ENCODE data around the gene DAND5. TPM values are rescaled to one million over a fixed set of nuclear protein-coding genes. Genes with fewer than 3 reads are reported as not detected.

DAND5 gene
- total RNA-seq, 2 donors from 2014 or later: 2.9 to 10.7 TPM

DNA sequence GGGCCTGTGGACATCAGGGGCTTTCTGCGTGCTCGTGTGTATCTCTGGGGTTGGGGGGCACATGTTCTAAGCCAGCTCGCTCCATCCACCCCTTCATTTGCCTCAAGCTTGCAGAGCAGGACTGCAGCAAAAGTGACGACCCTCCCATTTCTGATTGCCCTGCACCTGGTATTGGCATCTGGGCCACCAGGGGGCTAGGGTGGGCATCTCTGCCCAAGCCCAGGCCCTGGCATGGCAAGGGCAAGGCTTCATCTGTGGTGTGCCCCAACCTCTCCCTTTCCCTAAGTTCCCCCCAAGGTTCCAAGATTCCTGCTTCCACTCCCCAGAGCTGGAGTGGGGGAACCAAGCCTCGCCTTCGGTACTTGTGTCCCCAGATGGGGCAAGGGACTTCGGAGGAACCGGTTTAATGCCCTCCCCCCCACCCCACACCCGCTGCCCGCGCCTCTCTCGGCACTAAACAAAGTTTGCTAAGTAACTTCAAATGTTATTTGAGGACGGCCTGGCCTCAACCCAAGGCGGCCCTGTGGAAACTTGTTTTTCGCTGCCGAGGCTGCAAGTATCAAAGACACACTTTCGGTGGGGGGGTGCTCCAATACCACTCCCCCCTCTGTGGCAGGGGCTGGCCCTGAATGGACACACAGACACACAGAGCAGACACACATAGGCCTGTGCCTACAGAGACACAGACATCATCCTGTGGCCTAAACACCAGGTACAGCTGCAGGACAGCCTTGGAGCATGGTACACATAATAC is 38.1 kb downstream of the DAND5 start:
- peak overlapping the region; percentile 64 to 65 for H3K27ac ChIP-seq
- no peaks in the 10 kb centered on the region for H3K27me3 ChIP-seq
- TF ChIP-seq, protein P1, sequence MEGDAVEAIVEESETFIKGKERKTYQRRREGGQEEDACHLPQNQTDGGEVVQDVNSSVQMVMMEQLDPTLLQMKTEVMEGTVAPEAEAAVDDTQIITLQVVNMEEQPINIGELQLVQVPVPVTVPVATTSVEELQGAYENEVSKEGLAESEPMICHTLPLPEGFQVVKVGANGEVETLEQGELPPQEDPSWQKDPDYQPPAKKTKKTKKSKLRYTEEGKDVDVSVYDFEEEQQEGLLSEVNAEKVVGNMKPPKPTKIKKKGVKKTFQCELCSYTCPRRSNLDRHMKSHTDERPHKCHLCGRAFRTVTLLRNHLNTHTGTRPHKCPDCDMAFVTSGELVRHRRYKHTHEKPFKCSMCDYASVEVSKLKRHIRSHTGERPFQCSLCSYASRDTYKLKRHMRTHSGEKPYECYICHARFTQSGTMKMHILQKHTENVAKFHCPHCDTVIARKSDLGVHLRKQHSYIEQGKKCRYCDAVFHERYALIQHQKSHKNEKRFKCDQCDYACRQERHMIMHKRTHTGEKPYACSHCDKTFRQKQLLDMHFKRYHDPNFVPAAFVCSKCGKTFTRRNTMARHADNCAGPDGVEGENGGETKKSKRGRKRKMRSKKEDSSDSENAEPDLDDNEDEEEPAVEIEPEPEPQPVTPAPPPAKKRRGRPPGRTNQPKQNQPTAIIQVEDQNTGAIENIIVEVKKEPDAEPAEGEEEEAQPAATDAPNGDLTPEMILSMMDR (IDR thresholded peaks at IDR 0.05): no peak
- peak; percentile 80 for DNase-seq (ENCODE audit: low spot score)
- H3K4me1 ChIP-seq: peaks cover 0 to 87% of the 10 kb centered on the region in 2 donors
- H3K9me3 ChIP-seq: no peaks in the 10 kb centered on the region
- no peak overlapping the region for H3K4me3 ChIP-seq
- H3K36me3 ChIP-seq: no peaks in the 10 kb centered on the region

GRCh38 chr19:13008926-13009787 is 39.8 kb downstream of the DAND5 start:
- H3K9me3 ChIP-seq: no peaks in the 10 kb centered on the region
- TF ChIP-seq, protein P1 (IDR thresholded peaks at IDR 0.05): no peak
- no peaks in the 10 kb centered on the region for H3K27me3 ChIP-seq
- no peak for DNase-seq (ENCODE audit: low spot score)
- peaks cover 0 to 89% of the 10 kb centered on the region in 2 donors for H3K4me1 ChIP-seq
- peak overlapping the region; percentile 7 to 76 for H3K27ac ChIP-seq
- no peak overlapping the region for H3K4me3 ChIP-seq
- no peaks in the 10 kb centered on the region for H3K36me3 ChIP-seq

DNA sequence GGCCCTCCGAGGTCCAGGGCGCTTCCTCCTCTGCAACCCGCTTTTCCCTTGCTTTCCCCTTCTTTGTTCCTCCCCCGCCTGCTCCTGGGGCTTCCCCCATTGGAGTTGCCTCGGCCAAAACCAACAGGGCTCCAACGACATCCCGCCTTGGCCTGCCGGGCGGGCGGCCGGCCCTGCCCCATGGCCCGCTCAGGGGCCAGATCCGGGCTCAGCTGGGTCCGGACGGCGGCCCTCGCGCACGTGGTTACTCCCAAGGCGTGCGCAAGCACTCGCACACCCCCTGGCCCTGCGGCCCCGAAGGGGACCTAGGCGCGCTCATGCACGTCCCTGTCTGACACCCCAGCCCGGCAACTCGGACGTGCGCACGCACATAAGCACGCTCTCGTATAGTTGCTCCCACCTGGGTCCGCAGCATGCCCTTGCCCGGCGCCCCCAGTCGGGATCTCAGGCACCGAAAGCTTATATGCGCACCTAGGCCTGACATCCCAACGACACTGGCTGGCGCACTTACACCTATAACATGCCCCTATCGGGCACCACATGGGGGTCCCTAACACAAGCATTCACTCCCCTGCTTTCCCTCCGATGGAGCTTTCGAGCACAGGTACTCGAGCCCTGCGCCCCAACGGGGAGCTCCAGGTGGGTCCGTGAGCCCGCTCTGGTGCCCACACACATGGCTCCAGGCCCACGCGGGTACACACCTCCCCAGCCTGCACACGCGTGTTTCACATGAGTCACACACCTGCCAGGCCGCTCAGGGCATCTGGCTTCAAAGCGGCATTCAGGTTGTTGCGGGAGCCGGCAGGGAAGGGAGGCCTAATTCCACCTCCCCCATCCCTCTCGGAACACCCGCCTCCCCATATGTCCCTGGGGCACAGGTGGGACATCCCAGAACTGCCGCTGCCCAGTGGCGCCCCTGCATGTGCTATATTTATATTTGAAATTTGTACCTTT is 40.9 kb downstream of the DAND5 start:
- TF ChIP-seq, protein P1 (IDR thresholded peaks at IDR 0.05): no peak
- peak; percentile 80 for DNase-seq (ENCODE audit: low spot score)
- Histone ChIP-seq H3K27me3 (no peaks in the 10 kb centered on the region), H3K4me1 (peaks cover 0 to 98% of the 10 kb centered on the region in 2 donors), H3K36me3 (no peaks in the 10 kb centered on the region), H3K4me3 (no peak overlapping the region), H3K27ac (peak overlapping the region; percentile 23 to 76), H3K9me3 (no peaks in the 10 kb centered on the region)

DNA sequence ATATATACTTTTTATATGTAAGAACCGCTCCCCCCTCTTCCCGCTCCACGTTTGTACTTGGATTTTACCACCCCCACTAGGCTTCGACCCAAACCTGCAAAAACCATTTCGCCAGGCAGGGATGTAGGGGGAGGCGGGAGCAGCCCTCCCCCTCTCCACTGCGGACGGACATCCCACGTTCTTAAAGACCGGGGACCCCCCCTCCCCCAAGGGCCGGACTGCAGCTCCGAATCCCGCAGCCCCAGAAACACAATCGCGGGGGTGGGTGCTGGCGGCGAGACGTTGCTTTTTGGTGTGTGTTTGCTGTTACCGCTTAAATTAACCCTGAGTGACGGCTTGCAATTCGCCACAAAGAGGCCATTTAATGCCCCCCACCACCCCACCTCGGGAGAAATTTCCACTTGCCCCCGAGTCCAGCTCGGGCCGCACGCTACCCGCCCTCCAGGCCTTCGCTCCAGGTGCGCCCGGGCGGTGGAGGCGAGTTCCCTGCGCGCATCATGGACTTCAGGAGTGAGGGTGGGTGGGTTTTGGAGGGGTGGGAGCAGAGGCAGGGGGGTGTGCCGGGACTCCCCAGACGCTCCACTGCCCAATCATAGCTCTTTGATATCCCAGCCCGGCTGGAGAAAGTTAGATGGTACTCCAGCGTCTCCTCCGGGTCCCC is 41.7 kb downstream of the DAND5 start:
- Histone ChIP-seq H3K9me3 (no peaks in the 10 kb centered on the region), H3K36me3 (no peaks in the 10 kb centered on the region), H3K27ac (peak overlapping the region; percentile 76 to 98), H3K27me3 (no peaks in the 10 kb centered on the region), H3K4me1 (peaks cover 0 to 98% of the 10 kb centered on the region in 2 donors), H3K4me3 (no peak overlapping the region)
- no peak for DNase-seq (ENCODE audit: low spot score)
- TF ChIP-seq, protein P1 (IDR thresholded peaks at IDR 0.05): no peak
